Keratinocyte (primary cell): ENCODE results near the gene STXBP2. TPM values are rescaled to one million over a fixed set of nuclear protein-coding genes. Genes with fewer than 3 reads are reported as not detected.

Experiments used
- DNase-seq: peaks from one replicate; pipeline ENCODE4 v3.0.0-alpha.2; 2011; ENCODE audit warnings: low read depth, missing footprints, low spot score
- FAIRE-seq: peaks from 2 replicates; lab custom pipeline; 2011; peaks lifted over from hg19 to GRCh38; lab: Jason Lieb, UNC
- H2AFZ ChIP-seq: 2 replicates; pipeline ENCODE4 v1.6.0; 2012; ENCODE audit warnings: low read length, control low read depth, inconsistent platforms; ENCODE audit not compliant: control insufficient read depth
- H3K27ac ChIP-seq: 2 replicates; pipeline ENCODE4 v1.5.1; 2011; ENCODE audit warnings: low read length; ENCODE audit not compliant: control insufficient read depth, insufficient read depth
- H3K27me3 ChIP-seq: 3 replicates; pipeline ENCODE4 v1.6.0; 2011; ENCODE audit warnings: low read length; ENCODE audit not compliant: control insufficient read depth, insufficient read depth; ENCODE audit errors: extremely low read depth
- H3K36me3 ChIP-seq, 2 experiments: 2 replicates in 1 of 2; 3 replicates in 1 of 2; pipeline ENCODE4 v1.5.1; 2011; ENCODE audit warnings: low read length in 2 of 2, mild to moderate bottlenecking in 1 of 2; ENCODE audit not compliant: control insufficient read depth in 2 of 2, insufficient read depth in 2 of 2; ENCODE audit errors: extremely low read depth in 1 of 2
- H3K4me1 ChIP-seq: 3 replicates; pipeline ENCODE4 v1.5.1; 2011; ENCODE audit warnings: low read length; ENCODE audit not compliant: control insufficient read depth, insufficient read depth; ENCODE audit errors: extremely low read depth
- H3K4me2 ChIP-seq: 3 replicates; pipeline ENCODE4 v1.6.0; 2011; ENCODE audit warnings: low read depth, low read length; ENCODE audit not compliant: control insufficient read depth, insufficient read depth; ENCODE audit errors: extremely low read depth
- H3K4me3 ChIP-seq, 3 experiments: fragments of 200-600 bp in 1 of 3; sonication (generic) in 1 of 3; 2 replicates in 2 of 3; 3 replicates in 1 of 3; pipeline ENCODE4 v1.5.1; 2011 to 2016; ENCODE audit warnings: low read length in 3 of 3, mild to moderate bottlenecking in 3 of 3, control low read depth in 2 of 3, inconsistent platforms in 1 of 3, low read depth in 1 of 3, mixed read lengths in 1 of 3, mixed run types in 1 of 3, moderate library complexity in 1 of 3; ENCODE audit not compliant: control insufficient read depth in 2 of 3, insufficient read depth in 2 of 3; ENCODE audit errors: extremely low read depth in 1 of 3
- H3K79me2 ChIP-seq: 2 replicates; pipeline ENCODE4 v1.6.0; 2012; ENCODE audit warnings: low read length; ENCODE audit not compliant: control insufficient read depth, insufficient read depth
- H3K9ac ChIP-seq: 3 replicates; pipeline ENCODE4 v1.6.0; 2011; ENCODE audit warnings: low read length; ENCODE audit not compliant: control insufficient read depth, insufficient read depth; ENCODE audit errors: extremely low read depth
- H3K9me1 ChIP-seq: 3 replicates; pipeline ENCODE4 v1.6.0; 2011; ENCODE audit warnings: low read length; ENCODE audit not compliant: control insufficient read depth, insufficient read depth; ENCODE audit errors: extremely low read depth
- H3K9me3 ChIP-seq: 2 replicates; pipeline ENCODE4 v1.5.1; 2012; ENCODE audit warnings: low read depth, low read length; ENCODE audit not compliant: control insufficient read depth
- H4K20me1 ChIP-seq: 3 replicates; pipeline ENCODE4 v1.6.0; 2011; ENCODE audit warnings: low read length; ENCODE audit not compliant: control insufficient read depth, insufficient read depth; ENCODE audit errors: extremely low read depth
- EZH2 ChIP-seq: IDR thresholded peaks from one replicate; pipeline ENCODE4 v1.6.1; 2012; ENCODE audit warnings: inconsistent platforms, mild to moderate bottlenecking, low read length, moderate library complexity
- dilution Hi-C: fragments of 300-500 bp; cut with MboI; formaldehyde crosslinking; loops from one replicate; pipeline ENCODE4 v1.7.0; 2020; ENCODE audit warnings: low sequenced_read_pairs; ENCODE audit not compliant: extremely low pct_ligation_motif_present
- polyA plus RNA-seq, 5 experiments: library from polyadenylated mRNA; depleted of rRNA in 3 of 5; stranded (reverse) in 3 of 5; stranded (forward) in 1 of 5; unstranded in 1 of 5; fragments of >200 nt; gene quantifications; 1 replicate in 1 of 5; 2 replicates in 3 of 5; 3 replicates in 1 of 5; pipeline versions ENCODE4 v1.2.1 to v1.2.3, GENCODE V29; 2011 to 2012; ENCODE audit warnings: missing spikeins in 2 of 5, low read depth in 1 of 5, low replicate concordance in 1 of 5
- TF ChIP-seq, protein P1 (sequence below), 3 experiments: IDR thresholded peaks in 1 of 3; conservative IDR thresholded peaks in 1 of 3; optimal IDR thresholded peaks in 1 of 3; 2 replicates in 2 of 3; 3 replicates in 1 of 3; pipeline versions ENCODE3 to v1.5.1; 2011; ENCODE audit warnings: low read length in 3 of 3, mild to moderate bottlenecking in 3 of 3, moderate library complexity in 2 of 3, control low read depth in 1 of 3, inconsistent platforms in 1 of 3; ENCODE audit not compliant: insufficient read depth in 2 of 3; ENCODE audit errors: extremely low read depth in 1 of 3

STXBP2 gene
- polyA plus RNA-seq, 1 donor (not counting 4 experiments of a cell fraction or from before 2014, with no cell fraction given) = 58.8 TPM

DNA sequence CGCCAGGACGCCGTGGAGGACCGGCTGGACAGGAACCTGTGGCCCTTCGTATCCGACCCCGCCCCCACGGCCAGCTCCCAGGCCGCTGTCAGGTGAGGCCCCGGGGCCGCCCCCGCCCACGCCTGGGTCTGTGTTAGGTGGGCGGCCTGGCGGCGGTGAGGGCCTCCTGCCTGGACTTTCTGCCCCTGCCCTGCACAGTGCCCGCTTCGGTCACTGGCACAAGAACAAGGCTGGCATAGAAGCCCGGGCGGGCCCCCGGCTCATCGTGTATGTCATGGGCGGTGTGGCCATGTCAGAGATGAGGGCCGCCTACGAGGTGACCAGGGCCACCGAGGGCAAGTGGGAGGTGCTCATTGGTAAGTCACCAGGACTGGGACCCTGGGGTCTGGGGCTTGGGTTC is 10.2 kb downstream of the STXBP2 start:
- FAIRE-seq (no peak), DNase-seq (no peak)
- no peak overlapping the region for H3K9ac ChIP-seq
- H3K27me3 ChIP-seq = no peaks in the 10 kb centered on the region
- peaks cover 2% of the 10 kb centered on the region for H3K4me1 ChIP-seq
- H3K27ac ChIP-seq = no peak overlapping the region
- H3K9me1 ChIP-seq = no peaks in the 10 kb centered on the region
- no peak overlapping the region for H3K4me2 ChIP-seq
- H3K4me3 ChIP-seq = no peak overlapping the region
- dilution Hi-C loops = no loop called here
- no peak overlapping the region for H2AFZ ChIP-seq
- H3K9me3 ChIP-seq = no peaks in the 10 kb centered on the region
- TF ChIP-seq, protein P1, sequence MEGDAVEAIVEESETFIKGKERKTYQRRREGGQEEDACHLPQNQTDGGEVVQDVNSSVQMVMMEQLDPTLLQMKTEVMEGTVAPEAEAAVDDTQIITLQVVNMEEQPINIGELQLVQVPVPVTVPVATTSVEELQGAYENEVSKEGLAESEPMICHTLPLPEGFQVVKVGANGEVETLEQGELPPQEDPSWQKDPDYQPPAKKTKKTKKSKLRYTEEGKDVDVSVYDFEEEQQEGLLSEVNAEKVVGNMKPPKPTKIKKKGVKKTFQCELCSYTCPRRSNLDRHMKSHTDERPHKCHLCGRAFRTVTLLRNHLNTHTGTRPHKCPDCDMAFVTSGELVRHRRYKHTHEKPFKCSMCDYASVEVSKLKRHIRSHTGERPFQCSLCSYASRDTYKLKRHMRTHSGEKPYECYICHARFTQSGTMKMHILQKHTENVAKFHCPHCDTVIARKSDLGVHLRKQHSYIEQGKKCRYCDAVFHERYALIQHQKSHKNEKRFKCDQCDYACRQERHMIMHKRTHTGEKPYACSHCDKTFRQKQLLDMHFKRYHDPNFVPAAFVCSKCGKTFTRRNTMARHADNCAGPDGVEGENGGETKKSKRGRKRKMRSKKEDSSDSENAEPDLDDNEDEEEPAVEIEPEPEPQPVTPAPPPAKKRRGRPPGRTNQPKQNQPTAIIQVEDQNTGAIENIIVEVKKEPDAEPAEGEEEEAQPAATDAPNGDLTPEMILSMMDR (optimal IDR thresholded peaks at IDR 0.05 in 1 of 3, IDR thresholded peaks at IDR 0.05 in 1 of 3, conservative IDR thresholded peaks at IDR 0.05 in 1 of 3; ENCODE audit: extremely low read depth in 1 of 3, insufficient read depth in 2 of 3, low read length in 3 of 3) = no peak
- TF ChIP-seq EZH2 = no peak
- peaks cover 4 to 14% of the 10 kb centered on the region in 2 experiments for H3K36me3 ChIP-seq
- no peaks in the 10 kb centered on the region for H3K79me2 ChIP-seq
- no peaks in the 10 kb centered on the region for H4K20me1 ChIP-seq

DNA sequence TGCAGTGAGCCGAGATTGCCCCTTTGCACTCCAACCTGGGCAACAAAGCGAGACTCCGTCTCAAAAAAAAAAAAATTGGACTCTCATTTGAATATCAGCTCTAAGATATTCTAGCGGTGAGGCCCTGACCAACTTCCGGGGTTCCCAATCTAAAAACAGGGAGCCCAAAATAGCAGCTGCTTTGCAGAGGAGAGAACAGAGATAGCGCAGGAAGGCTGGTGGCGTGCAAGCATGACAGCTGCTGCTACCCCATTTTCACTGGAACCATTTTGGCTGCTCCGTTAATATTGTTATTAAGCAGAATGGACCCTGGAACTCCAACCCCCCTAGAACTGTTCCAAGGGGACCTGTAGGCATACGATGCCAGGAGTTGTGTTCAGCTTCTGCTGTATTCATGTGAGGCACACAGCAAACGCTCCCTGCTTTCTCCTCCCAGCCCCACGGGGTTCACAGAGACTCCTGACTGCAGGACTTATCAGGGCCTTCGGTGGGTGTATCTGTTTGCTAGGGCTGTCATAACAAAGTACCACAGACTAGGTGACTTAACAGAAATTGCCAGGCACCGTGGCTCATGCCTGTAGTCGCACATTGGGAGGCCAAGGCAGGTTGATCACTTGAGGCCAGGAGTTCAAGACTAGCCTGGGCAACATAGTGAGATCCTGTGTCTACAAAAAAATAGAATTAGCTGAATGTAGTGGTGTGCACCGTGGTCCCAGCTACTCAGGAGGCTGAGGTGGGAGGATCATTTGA is 11.5 kb downstream of the STXBP2 start:
- Histone ChIP-seq H3K9ac (no peak overlapping the region), H2AFZ (no peak overlapping the region), H3K9me1 (peaks cover 2% of the 10 kb centered on the region), H3K27me3 (no peaks in the 10 kb centered on the region), H3K4me3 (no peak overlapping the region), H3K79me2 (no peaks in the 10 kb centered on the region), H3K4me2 (no peak overlapping the region), H3K9me3 (no peaks in the 10 kb centered on the region), H4K20me1 (no peaks in the 10 kb centered on the region), H3K4me1 (peaks cover 4% of the 10 kb centered on the region), H3K27ac (no peak overlapping the region), H3K36me3 (peaks cover 4 to 12% of the 10 kb centered on the region in 2 experiments)
- no peak for FAIRE-seq
- DNase-seq = no peak
- dilution Hi-C loops = no loop called here
- TF ChIP-seq, protein P1 (optimal IDR thresholded peaks at IDR 0.05 in 1 of 3, IDR thresholded peaks at IDR 0.05 in 1 of 3, conservative IDR thresholded peaks at IDR 0.05 in 1 of 3; ENCODE audit: extremely low read depth in 1 of 3, insufficient read depth in 2 of 3, low read length in 3 of 3) = no peak
- no peak for TF ChIP-seq EZH2
